Stimulated activated CD8-positive, alpha-beta memory T cell treated with anti-CD3 and anti-CD28 coated beads, Interleukin-12 subunit alpha, Interleukin-12 subunit beta, amount 100 ng/mL, for 4 hours (primary cell): ENCODE results near the gene MIB1.
"Not testable (repeated sequence)": the region's sequence is repeated elsewhere in the genome, so short reads cannot be mapped to it uniquely, and the experiment has no call there.

ENCODE experiments used
- DNase-seq: peaks from one replicate; pipeline ENCODE4 v3.0.0-alpha.2; 2020; ENCODE audit warnings: low read depth

Gene MIB1

GRCh38 chr18:21743166-21743832 lies 2.7 kb downstream of the MIB1 start:
- DNase-seq: no peak

- DNase-seq: no peak
Measured at GRCh38 chr18:21745231-21745630, 4.6 kb downstream of the MIB1 start.

- DNase-seq: no peak
Measured at GRCh38 chr18:21747268-21747667, 6.7 kb downstream of the MIB1 start.

GRCh38 chr18:21747764-21748693 lies 7.4 kb downstream of the MIB1 start:
- no peak for DNase-seq

- no peak for DNase-seq
Measured at GRCh38 chr18:21757833-21758232, 17.2 kb downstream of the MIB1 start.

- DNase-seq: no peak
Measured at GRCh38 chr18:21759836-21760235, 19.2 kb downstream of the MIB1 start.

- no peak for DNase-seq
Measured at GRCh38 chr18:21760321-21760720, 19.7 kb downstream of the MIB1 start.

- no peak for DNase-seq
Measured at GRCh38 chr18:21761471-21762115, 21.0 kb downstream of the MIB1 start.

- DNase-seq: no peak
Measured at GRCh38 chr18:21762181-21762772, 21.7 kb downstream of the MIB1 start.

GRCh38 chr18:21763846-21764646 lies 23.5 kb downstream of the MIB1 start:
- DNase-seq: no peak

GRCh38 chr18:21769206-21769605 lies 28.6 kb downstream of the MIB1 start:
- DNase-seq: no peak

- no peak for DNase-seq
Measured at GRCh38 chr18:21774722-21775121, 34.1 kb downstream of the MIB1 start.

- DNase-seq: no peak
Measured at GRCh38 chr18:21777814-21778213, 37.2 kb downstream of the MIB1 start.

GRCh38 chr18:21786526-21786925 lies 45.9 kb downstream of the MIB1 start:
- no peak for DNase-seq

- not testable (repeated sequence) for DNase-seq
Measured at GRCh38 chr18:21796089-21796488, 55.5 kb downstream of the MIB1 start.

- DNase-seq: no peak
Measured at GRCh38 chr18:21798126-21798525, 57.5 kb downstream of the MIB1 start.

- no peak for DNase-seq
Measured at GRCh38 chr18:21799721-21800120, 59.1 kb downstream of the MIB1 start.

GRCh38 chr18:21803495-21803894 lies 62.9 kb downstream of the MIB1 start:
- DNase-seq: no peak

GRCh38 chr18:21805771-21806366 lies 65.3 kb downstream of the MIB1 start:
- no peak for DNase-seq

GRCh38 chr18:21808185-21808584 lies 67.6 kb downstream of the MIB1 start:
- no peak for DNase-seq

GRCh38 chr18:21809725-21810124 lies 69.1 kb downstream of the MIB1 start:
- no peak for DNase-seq
